OCI-LY7 (cell line): ENCODE measurements around the gene MAD2L2. TPM values are rescaled to one million over a fixed set of nuclear protein-coding genes. Genes with fewer than 3 reads are reported as not detected.

ENCODE experiments used
- BruUV-seq: library from RNA; stranded (reverse); fragments of 400-500 nt; replicated peaks from 2 replicates; lab custom pipeline; 2021; lab: Mats Ljungman, UMichigan
- CTCF ChIA-PET: fragments of 300-600 bp; sonication (Branson Sonifier 250); formaldehyde crosslinking; loops from one replicate; lab custom pipeline; 2022; ENCODE audit warnings: antibody characterized with exemption; ENCODE audit not compliant: unreplicated experiment; lab: Charles Lee
- POLR2A ChIA-PET: fragments of 300-600 bp; sonication (Branson Sonifier 250); formaldehyde crosslinking; loops from one replicate; lab custom pipeline; 2022; ENCODE audit warnings: antibody characterized with exemption; lab: Charles Lee
- DNase-seq: peaks from one replicate; pipeline ENCODE4 v3.0.0-alpha.2; 2015; ENCODE audit warnings: low spot score
- H2AFZ ChIP-seq: fragments of 200-600 bp; sonication (generic), shearing (Covaris generic); 2 replicates; pipeline ENCODE4 v1.6.1; 2014; ENCODE audit warnings: mild to moderate bottlenecking, antibody characterized with exemption, low read length, moderate library complexity
- H3K27ac ChIP-seq: fragments of 200-600 bp; sonication (generic); 2 replicates; pipeline ENCODE4 v1.5.1; 2014; ENCODE audit warnings: mixed run types, low read depth, mild to moderate bottlenecking, moderate library complexity, low read length, inconsistent platforms; ENCODE audit not compliant: poor library complexity, severe bottlenecking
- H3K36me3 ChIP-seq: fragments of 200-600 bp; sonication (generic); 2 replicates; pipeline ENCODE4 v1.6.1; 2014; ENCODE audit warnings: mild to moderate bottlenecking, antibody characterized with exemption, low read length, moderate library complexity, mixed read lengths; ENCODE audit not compliant: insufficient read depth
- H3K4me1 ChIP-seq: fragments of 200-600 bp; sonication (generic); 2 replicates; pipeline ENCODE4 v1.5.1; 2014; ENCODE audit warnings: mild to moderate bottlenecking, low read length; ENCODE audit not compliant: insufficient read depth, poor library complexity, severe bottlenecking
- H3K4me2 ChIP-seq: fragments of 200-600 bp; sonication (generic); 2 replicates; pipeline ENCODE4 v1.6.1; 2014; ENCODE audit warnings: mild to moderate bottlenecking, low read length
- H3K4me3 ChIP-seq: fragments of 200-600 bp; sonication (generic); 2 replicates; pipeline ENCODE4 v1.5.1; 2014; ENCODE audit warnings: mild to moderate bottlenecking, low read depth, low read length; ENCODE audit not compliant: poor library complexity, severe bottlenecking
- H3K79me2 ChIP-seq: fragments of 200-600 bp; sonication (generic); 2 replicates; pipeline ENCODE4 v1.6.1; 2016; ENCODE audit warnings: low read depth, mild to moderate bottlenecking, low read length, moderate library complexity, mixed read lengths; ENCODE audit not compliant: insufficient read depth
- H3K9me2 ChIP-seq: fragments of 200-600 bp; sonication (generic); 2 replicates; pipeline ENCODE4 v1.6.1; 2016; ENCODE audit warnings: mild to moderate bottlenecking, low read length, mixed read lengths; ENCODE audit not compliant: insufficient read depth
- H3K9me3 ChIP-seq: fragments of 200-600 bp; sonication (generic); 2 replicates; pipeline ENCODE4 v1.6.1; 2014; ENCODE audit warnings: mild to moderate bottlenecking, mixed run types, low read length, mixed read lengths
- H4K20me1 ChIP-seq: fragments of 200-600 bp; sonication (generic); 2 replicates; pipeline ENCODE4 v1.6.1; 2014; ENCODE audit warnings: mild to moderate bottlenecking, antibody characterized with exemption, low read length, moderate library complexity, mixed read lengths; ENCODE audit not compliant: insufficient read depth
- CTCF ChIP-seq: fragments of 200-600 bp; sonication (generic); conservative IDR thresholded peaks from 2 replicates; pipeline ENCODE4 v1.5.1; 2014; ENCODE audit warnings: mild to moderate bottlenecking, antibody characterized with exemption, low read length, moderate library complexity, mixed read lengths
- EZH2phosphoT487 ChIP-seq: fragments of 200-600 bp; sonication (generic); IDR thresholded peaks from 2 replicates; pipeline ENCODE4 v1.6.1; 2018; ENCODE audit warnings: low read depth, borderline replicate concordance, mild to moderate bottlenecking, mixed run types, antibody characterized with exemption, low read length, moderate library complexity, mixed read lengths
- intact Hi-C: fragments of 100-400 bp; cut with micrococcal nuclease; formaldehyde crosslinking; loops from one replicate; pipeline ENCODE4 v1.10.0; 2022; ENCODE audit not compliant: unreplicated experiment
- total RNA-seq, 2 experiments: library from RNA; depleted of rRNA in 1 of 2; stranded (reverse); fragments of >200 nt in 1 of 2; shearing (Covaris generic) in 1 of 2; gene quantifications; 2 replicates each; pipeline ENCODE4 v1.2.3, GENCODE V29; 2014 to 2022

MAD2L2 gene
- total RNA-seq, 2 experiments from 2014 or later = 89.7 to 144 TPM

- Histone ChIP-seq H2AFZ (no peak overlapping the region), H3K4me2 (no peak overlapping the region), H3K9me2 (no peaks in the 10 kb centered on the region), H3K9me3 (no peaks in the 10 kb centered on the region), H3K4me3 (no peak overlapping the region), H3K27ac (no peak overlapping the region), H4K20me1 (no peaks in the 10 kb centered on the region), H3K4me1 (no peaks in the 10 kb centered on the region), H3K79me2 (no peaks in the 10 kb centered on the region), H3K36me3 (peaks cover 32% of the 10 kb centered on the region)
- intact Hi-C loops = no loop called here
- no TSS peak for BruUV-seq
- no peak for TF ChIP-seq EZH2phosphoT487
- no peak for TF ChIP-seq CTCF
- no peak for DNase-seq
- POLR2A ChIA-PET = no interaction called here
- CTCF ChIA-PET = no interaction called here
These were observed 10.2 kb downstream of the MAD2L2 start for GRCh38 chr1:11670747-11671146.

GRCh38 chr1:11668516-11668915, 12.4 kb downstream of the MAD2L2 start:
- no peaks in the 10 kb centered on the region for H3K4me1 ChIP-seq
- H3K79me2 ChIP-seq = no peaks in the 10 kb centered on the region
- no peak overlapping the region for H3K4me3 ChIP-seq
- H2AFZ ChIP-seq = no peak overlapping the region
- CTCF ChIA-PET = no interaction called here
- DNase-seq = no peak
- H3K36me3 ChIP-seq = peaks cover 12% of the 10 kb centered on the region
- BruUV-seq = no TSS peak
- TF ChIP-seq EZH2phosphoT487 (no peak), CTCF (no peak)
- no peak overlapping the region for H3K4me2 ChIP-seq
- intact Hi-C loops = no loop called here
- H4K20me1 ChIP-seq = no peaks in the 10 kb centered on the region
- no peaks in the 10 kb centered on the region for H3K9me2 ChIP-seq
- POLR2A ChIA-PET = no interaction called here
- H3K27ac ChIP-seq = no peak overlapping the region
- no peaks in the 10 kb centered on the region for H3K9me3 ChIP-seq

- H3K27ac ChIP-seq = no peak overlapping the region
- H3K4me1 ChIP-seq = no peaks in the 10 kb centered on the region
- no TSS peak for BruUV-seq
- no peaks in the 10 kb centered on the region for H3K36me3 ChIP-seq
- no peaks in the 10 kb centered on the region for H3K9me2 ChIP-seq
- ChIA-PET CTCF (interaction anchor here (0.5 to 1.1 kb wide), 3 partner anchors 55 to 1794 kb away, joined by 3 to 4 read pairs (median 3); no protein-coding TSS in a partner anchor), POLR2A (interaction anchor here (0.9 kb wide), 1 partner anchor 11 kb away, joined by 3 read pairs; no protein-coding TSS in a partner anchor)
- no peak for TF ChIP-seq CTCF
- no peak for TF ChIP-seq EZH2phosphoT487
- peak overlapping the region; percentile 52 for H3K4me3 ChIP-seq
- intact Hi-C loops = loop anchor here (1.0 to 2.0 kb wide), 2 partner anchors 30 to 55 kb away; no protein-coding TSS in a partner anchor
- no peaks in the 10 kb centered on the region for H4K20me1 ChIP-seq
- H2AFZ ChIP-seq = peak overlapping the region; percentile 2; the same call in 1 of the 2 replicates
- no peaks in the 10 kb centered on the region for H3K79me2 ChIP-seq
- DNase-seq = no peak
- H3K9me3 ChIP-seq = no peaks in the 10 kb centered on the region
- peak overlapping the region; percentile 67 for H3K4me2 ChIP-seq
These were observed 16.4 kb downstream of the MAD2L2 start for GRCh38 chr1:11664336-11665065.
